Measurements from ENCODE around the gene FSD1. TPM values are rescaled to one million over a fixed set of nuclear protein-coding genes. Genes with fewer than 3 reads are reported as not detected.

Gene FSD1
- total and polyA plus RNA-seq, 10 of the 15 experiments (the other 5 are each of a cell fraction or from before 2014, with no cell fraction given): 0.15 to 5.1 (median 4.0) TPM; not detected in 1

- no peak for TF ChIP-seq E4F1 (IDR thresholded peaks at IDR 0.05; ENCODE audit: borderline replicate concordance, partially characterized antibody)
- no peak for TF ChIP-seq YBX1 (IDR thresholded peaks at IDR 0.05)
- 0 out of 4 replicates have a peak, but pooled peaks of 1 of the 2 experiments have one; percentile 22 for TF ChIP-seq EP300 (IDR thresholded peaks at IDR 0.05; ENCODE audit: borderline replicate concordance in 1 of 2, control insufficient read depth in 1 of 2, low read depth in 2 of 2, low read length in 2 of 2)
- peak; percentile 49; the same call in 1 of the 2 replicates for TF ChIP-seq RAD21 (IDR thresholded peaks at IDR 0.05; ENCODE audit: insufficient read depth, low read depth, low read length)
- no peak for TF ChIP-seq BMI1 (IDR thresholded peaks at IDR 0.05; ENCODE audit: borderline replicate concordance)
- no peak for TF ChIP-seq ZNF592 (IDR thresholded peaks at IDR 0.05)
- TF ChIP-seq ZSCAN29 (IDR thresholded peaks at IDR 0.05): no peak
- no peak for TF ChIP-seq ZZZ3 (IDR thresholded peaks at IDR 0.05; ENCODE audit: control insufficient read depth, insufficient read length, low read depth)
- TF ChIP-seq ETV6 (conservative IDR thresholded peaks at IDR 0.05 in 1 of 2, IDR thresholded peaks at IDR 0.05 in 1 of 2; ENCODE audit: borderline replicate concordance in 1 of 2, low read depth in 1 of 2): no peak
- TF ChIP-seq HDAC2 (IDR thresholded peaks at IDR 0.05): no peak
- peak; percentile 72 for TF ChIP-seq YY1 (IDR thresholded peaks at IDR 0.05; ENCODE audit: low read depth, low read length)
- TF ChIP-seq FOXK2 (IDR thresholded peaks at IDR 0.05): no peak
- TF ChIP-seq DPF2 (IDR thresholded peaks at IDR 0.05): no peak
- no peak for TF ChIP-seq E2F4 (IDR thresholded peaks at IDR 0.05; ENCODE audit: low read depth, low read length)
- no peak for TF ChIP-seq JUND (IDR thresholded peaks at IDR 0.05; ENCODE audit: low read depth, low read length)
- TF ChIP-seq CBX5 (IDR thresholded peaks at IDR 0.05; ENCODE audit: low read depth): no peak
- TF ChIP-seq RFX5 (IDR thresholded peaks at IDR 0.05; ENCODE audit: low read depth, low read length): no peak
- TF ChIP-seq GATAD2B (conservative IDR thresholded peaks at IDR 0.05; ENCODE audit: low read depth): peak; percentile 29; the same call in 1 of the 2 replicates
- no peak for TF ChIP-seq ASH2L (IDR thresholded peaks at IDR 0.05; ENCODE audit: borderline replicate concordance, low read depth)
- no peak for TF ChIP-seq MTA2 (IDR thresholded peaks at IDR 0.05; ENCODE audit: low read depth)
- TF ChIP-seq NKRF (conservative IDR thresholded peaks at IDR 0.05): no peak
- peak; percentile 65 for TF ChIP-seq SP1 (IDR thresholded peaks at IDR 0.05; ENCODE audit: low read depth, low read length)
- TF ChIP-seq HDAC6 (IDR thresholded peaks at IDR 0.05; ENCODE audit: unreplicated experiment): no peak
Measured at GRCh38 chr19:4369888-4370260, 65.5 kb downstream of the FSD1 start (continued).
